Stimulated activated CD8-positive, alpha-beta memory T cell treated with anti-CD3 and anti-CD28 coated beads, Interleukin-15, amount 100 ng/mL, for 4 hours (primary cell): ENCODE results near the gene FKBP1B.
"Not testable (repeated sequence)": the region's sequence is repeated elsewhere in the genome, so short reads cannot be mapped to it uniquely, and the experiment has no call there.

ENCODE experiments used
- DNase-seq, 2 donors: peaks; one replicate each; pipeline ENCODE4 v3.0.0-alpha.2; 2020; ENCODE audit warnings: low read depth in 2 of 2

Gene FKBP1B

DNA sequence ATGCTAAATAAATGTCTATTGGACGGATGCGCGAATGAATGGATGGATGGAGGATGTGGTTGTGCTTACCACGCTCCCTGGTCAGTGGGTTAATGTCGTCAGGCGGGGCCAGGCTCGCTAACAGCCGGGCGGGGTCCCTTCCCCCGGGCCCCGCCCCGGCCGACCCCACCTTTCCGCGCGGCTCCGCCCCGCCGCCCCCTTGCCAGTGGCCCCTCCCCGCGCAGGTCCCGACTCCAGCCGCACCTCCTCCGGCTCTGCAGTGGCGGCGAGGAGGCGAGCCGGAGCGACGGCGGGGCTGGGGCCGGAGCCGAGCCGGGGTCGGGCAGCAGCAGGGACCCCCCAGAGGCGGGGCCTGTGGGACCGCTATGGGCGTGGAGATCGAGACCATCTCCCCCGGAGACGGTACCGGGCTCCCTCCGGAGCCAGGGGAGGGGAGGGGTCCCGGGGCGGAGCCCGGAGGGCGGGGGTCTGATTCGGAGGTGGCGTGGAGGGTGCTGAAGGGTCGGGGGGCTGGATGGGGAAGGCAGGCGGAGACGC, at the start of gene FKBP1B:
Gene FKBP1B (plus strand): TSS at position 257 of the 537 bp plus-strand sequence. CDS start 109 bp downstream, at position 366.
- DNase-seq = peak in 1 of 2 donors; percentile 26

DNA sequence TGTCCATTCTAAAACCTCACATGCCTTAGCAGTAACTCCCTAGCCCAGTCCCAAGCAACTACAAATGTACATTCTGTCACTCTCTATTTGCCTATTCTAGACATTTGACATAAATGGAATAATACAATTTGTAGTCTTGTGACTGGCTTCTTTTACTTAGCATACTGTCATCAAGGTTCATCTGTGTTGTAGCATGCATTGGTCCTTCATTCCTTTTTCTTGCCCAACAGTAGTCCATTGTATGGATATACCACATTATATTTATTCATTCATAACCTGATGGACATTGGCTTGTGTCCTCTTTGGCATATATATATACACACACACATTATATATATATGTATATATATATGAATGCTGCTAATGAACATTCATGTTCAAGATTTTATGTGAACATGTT, 41.8 kb upstream of the FKBP1B start:
- no peak for DNase-seq

DNA sequence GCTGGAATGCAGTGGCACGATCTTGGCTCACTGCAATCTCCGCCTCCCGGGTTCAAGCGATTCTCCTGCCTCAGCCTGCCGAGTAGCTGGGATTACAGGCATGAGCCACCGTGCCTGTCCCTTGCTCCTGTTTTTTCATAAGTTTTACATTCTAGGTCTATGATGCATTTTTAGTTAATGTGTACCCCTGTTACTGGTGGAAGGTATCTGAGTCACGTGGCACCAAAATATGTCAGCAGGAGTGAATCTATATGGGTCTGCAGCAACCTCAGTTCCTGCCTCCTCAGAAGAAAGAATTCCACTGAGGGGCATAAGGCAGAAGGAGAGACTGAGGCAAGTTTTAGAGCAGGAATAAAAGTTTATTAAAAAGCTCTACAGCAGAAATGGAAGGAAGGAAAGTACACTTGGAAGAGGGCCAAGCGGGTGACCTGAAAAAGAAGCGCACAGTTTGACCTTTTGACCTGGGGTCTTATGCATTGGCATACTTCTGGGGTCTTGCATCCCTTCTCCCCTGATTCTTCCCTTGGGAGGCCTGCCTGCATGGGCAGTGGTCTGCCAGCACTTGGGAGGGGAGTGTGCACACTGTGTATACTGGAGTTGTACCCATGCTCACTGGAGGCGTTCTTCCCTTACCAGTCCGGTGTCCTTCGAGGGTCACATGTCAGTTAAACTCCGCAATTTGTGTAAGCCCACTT, 40.7 kb upstream of the FKBP1B start:
- no peak for DNase-seq

DNA sequence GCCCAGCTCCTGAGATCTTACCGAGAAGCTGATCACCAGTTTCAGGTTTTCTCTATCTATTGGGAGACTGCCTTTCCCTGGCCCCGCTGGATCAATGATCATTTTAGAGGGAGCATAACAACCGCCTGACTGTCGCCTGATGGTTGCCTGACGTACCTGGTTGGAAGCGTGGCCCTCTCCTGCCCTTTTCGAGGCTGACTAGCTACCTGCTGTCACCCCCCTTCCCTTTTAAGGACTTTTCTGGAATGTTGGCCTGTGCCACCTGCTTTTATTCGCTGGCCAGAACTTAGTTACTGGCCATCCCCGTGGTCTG, 40.2 kb upstream of the FKBP1B start:
- DNase-seq = no peak

DNA sequence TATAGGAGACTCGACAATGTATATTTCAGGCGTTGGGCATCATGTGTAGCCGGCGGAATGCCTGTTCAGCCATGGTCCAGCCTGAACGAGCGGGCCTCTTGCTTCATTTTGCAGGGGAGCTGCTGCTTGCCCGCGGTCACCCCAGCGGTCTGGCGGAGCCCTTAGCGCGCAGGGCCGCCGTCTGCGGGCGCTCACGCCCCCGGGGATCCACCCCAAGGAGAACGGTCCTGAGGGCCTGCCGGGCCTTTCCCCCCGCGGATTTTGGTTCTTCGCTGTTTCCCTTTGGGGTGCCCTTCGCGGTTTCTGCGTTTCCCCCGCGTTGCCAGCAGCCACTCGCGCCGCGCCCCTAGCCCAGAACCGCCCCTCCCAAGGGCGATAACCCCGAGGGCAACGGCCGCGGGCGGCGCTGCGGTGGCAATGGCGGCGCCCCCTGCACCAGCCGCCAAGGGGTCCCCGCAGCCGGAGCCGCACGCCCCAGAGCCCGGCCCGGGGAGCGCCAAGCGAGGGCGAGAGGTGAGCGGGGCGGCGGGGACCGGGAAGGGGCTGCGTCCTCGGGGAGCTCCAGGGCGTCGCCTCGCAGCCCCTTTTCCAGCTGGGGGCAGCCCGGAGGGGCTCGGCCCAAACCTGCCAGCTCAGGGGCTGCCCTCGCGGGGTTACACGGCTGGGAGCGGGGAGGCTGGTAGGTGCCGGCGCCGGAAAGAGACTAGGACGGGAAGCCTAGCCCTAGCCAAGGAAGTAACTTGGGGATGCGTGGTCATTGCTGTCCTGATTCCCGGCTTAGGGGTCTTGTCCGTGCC, 39.7 kb upstream of the FKBP1B start, which contains the start of gene MFSD2B:
Gene MFSD2B (plus strand): TSS at position 406 of the 797 bp plus-strand sequence. CDS start 12 bp downstream, at position 418.
- DNase-seq = no peak

DNA sequence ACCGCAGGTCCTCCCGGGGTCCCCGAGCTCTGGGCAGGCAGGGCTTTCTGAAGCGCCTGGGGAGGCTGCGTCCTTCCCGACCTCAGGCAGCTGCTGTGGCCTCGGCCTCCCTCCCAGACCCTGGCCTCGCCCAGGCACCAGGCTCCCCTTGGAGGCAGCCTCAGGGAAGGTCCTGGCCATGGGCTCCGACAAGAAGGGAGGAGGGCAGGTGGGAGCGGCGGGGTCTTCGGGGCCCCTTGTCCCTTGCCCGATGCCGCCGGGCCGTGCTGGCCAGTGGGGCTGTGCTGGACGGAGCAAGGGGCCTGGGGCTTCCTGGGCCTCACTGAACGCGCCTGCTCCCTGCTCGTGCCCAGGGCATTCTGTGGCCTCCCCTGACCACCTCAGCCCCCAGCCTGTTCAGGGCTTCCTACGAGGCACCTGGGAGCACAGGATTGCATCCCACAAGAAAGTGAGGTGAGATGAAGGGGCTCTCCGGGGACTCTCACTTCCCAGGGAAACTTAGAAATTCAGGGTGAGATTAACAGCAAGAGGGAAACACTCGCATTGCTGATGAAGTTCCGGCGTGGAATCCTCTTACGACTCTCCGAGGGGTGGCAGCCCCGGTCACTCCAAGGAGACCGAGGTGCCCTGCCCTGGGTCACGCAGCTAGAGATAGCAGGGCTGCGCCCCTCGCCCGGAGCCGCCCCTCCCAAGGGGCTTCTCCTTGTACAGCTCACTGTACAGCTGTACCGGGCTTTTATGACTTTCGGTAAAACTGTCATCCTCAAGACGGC, 38.9 kb upstream of the FKBP1B start:
- no peak for DNase-seq

DNA sequence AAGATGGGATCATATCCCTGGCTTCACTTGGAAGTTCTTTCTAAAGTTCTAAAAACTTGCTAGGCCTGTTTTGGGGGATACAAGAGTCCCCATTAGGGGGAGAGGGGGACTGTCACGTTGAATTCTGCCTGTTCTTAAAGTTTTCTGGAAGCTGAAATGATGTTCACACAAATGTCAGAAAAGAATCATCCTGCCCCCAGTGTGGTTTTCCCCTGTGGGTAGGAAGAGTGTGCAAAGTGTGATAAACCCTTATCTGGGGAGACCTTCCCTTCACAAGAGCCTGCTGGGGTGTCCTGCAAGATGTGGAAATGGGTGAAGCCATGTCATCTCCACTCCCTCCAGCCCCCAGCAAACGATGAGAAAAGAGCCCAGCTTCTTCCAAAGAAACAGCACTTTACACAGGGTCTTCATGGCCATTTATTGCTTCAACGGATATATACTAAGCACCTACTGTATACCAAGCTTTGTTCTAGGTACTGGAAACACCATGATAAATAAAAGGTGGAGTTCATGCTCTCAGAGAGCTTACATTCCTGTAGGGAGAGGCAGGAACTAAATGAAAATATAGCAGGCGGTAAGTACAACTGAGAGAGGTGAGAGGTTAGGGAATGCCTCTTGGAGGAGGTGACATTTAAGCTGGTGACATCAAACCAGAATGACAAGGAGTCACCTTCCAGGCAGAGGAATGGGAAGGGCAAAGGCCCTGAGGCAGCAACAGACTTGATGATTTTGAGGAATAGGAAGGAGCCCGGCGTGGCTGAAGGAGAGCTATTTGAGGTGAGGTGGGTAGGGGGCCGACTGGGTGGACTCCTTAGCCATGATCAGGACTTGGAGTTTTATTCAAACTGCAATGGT, 38.1 kb upstream of the FKBP1B start:
- DNase-seq = no peak

DNA sequence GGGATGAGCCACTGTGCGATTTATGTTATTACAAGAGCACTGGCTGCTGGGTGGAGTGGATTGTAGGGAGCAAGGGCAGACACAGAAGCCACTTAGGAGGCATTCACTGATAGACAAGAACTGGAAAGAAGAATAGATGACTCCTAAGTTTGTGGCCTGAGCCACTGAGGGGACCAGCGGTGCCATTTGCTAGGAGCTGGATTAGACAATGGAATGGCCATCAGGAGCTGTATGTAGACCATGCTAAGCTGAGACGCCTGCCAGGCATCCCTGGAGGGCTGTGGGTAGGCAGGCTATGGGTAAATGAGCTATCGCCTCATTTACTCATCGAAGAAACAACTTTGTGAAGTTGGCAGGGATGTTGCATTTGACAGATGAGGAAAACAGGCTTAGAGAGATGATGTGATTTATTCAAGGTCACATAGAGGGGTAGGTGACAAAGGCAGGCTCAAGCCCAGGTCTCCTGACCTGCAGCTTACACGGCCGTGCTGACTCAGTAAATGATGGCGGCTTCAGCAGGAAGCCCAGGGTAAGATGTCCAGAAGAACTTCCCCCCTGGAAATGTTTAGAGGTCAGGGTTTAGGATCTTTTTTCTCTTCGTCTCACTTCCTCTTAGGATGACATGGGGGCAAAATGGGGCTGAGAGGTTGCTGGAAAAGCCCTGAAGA, 36.9 kb upstream of the FKBP1B start:
- DNase-seq = no peak

DNA sequence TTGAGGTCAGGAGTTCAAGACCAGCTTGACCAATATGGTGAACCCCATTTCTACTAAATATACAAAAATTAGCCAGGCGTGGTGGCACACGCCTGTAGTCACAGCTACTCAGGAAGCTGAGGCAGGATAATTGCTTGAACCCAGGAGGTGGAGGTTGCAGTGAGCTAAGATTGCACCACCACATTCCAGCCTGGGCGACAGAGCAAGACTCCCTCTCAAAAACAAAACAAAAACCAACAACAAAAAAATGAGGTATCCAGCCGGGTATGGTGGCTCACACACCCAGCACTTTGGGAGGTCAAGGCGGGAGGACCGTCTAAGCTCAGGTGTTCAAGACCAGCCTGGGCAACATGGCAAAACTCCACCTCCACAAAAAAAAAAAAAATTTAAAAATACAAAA, 34.6 kb upstream of the FKBP1B start:
- DNase-seq = not testable (repeated sequence)

DNA sequence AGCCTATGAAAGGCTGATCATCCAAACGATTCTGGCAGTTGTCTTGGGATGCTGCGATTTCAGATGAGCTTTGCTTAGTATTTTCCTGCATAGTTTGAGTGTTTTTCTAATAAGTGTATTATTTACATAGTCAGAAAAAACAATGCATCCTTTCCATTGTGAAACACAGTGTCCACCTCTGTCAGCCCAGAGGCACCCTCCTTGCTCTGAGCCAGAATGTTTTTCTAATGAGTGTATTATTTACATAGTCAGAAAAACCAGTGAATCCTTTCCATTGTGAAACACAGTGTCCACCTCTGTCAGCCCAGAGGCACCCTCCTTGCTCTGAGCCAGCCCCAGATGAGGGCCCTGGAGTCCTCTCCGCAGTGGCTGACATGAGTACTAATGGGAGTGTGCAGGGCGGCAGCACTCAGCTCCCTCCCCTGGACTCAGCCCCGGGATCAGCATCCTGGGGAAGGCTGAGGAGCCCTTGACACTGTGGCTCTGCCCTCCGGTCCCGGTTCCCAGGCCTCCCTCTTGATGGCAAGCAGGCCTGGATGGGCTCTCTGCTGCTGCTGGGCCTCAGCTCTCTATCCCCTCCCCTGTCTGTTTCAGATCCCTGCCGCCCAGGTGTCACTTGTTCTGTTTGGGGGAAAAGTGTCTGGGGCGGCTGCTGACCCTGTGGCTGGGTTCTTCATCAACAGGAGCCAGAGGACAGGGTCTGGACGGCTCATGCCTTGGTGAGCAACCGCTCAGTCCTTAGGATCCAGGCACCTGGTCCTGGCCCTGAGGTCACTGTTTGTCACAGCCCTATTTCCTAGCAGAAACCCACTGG, 33.8 kb upstream of the FKBP1B start:
- no peak for DNase-seq

DNA sequence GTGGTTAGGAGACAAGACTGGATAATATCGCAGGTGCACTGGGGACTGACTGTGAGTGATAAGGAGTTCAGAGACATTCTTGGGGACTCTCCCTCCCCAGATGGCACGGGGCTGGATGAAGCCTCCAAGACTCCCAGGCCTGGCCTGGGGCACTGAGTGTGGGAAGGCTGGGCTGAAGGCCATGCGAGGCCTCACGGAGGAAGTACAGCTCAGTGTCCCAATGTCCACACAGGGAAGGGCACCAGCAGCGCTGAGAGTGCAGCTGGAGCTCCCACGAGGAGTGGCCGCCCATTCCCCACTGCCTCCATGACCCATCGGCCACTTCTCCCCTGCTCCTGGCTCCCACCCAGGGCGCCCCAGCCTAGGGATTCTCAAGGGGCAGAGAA, 33.2 kb upstream of the FKBP1B start:
- DNase-seq = no peak

DNA sequence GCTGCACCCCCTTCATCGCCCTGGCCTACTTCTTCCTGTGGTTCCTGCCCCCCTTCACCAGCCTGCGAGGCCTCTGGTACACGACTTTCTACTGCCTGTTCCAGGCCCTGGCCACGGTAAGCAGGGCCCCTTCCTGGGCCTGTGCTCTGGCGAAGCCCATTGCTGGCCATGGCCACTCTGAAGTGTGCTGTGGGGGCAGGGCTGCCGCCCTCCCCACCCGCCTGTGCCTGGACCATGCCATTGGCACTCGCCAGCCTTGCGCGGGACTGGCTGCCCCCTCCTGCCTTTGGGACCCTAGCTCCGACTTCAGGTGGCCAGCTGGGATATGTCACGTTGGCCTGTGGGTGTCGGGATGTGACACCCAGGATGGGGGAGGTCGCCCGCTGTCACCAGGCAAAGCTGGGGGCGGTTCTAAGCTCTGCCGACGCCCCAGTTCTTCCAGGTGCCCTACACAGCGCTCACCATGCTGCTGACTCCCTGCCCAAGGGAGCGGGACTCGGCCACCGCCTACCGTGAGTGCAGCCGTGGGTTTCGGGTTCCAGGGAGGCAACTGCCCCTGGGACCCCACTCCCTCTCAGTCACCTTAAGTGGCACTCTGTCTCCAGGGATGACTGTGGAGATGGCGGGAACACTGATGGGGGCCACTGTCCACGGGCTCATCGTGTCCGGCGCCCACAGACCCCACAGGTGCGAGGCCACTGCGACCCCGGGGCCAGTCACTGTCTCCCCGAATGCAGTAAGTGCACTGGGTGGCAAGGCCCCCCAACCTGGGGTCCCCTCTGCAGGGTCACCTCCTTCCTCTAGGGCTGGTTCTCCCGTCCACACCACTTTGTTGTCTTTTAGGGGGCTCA, 32.5 kb upstream of the FKBP1B start:
- DNase-seq = no peak

DNA sequence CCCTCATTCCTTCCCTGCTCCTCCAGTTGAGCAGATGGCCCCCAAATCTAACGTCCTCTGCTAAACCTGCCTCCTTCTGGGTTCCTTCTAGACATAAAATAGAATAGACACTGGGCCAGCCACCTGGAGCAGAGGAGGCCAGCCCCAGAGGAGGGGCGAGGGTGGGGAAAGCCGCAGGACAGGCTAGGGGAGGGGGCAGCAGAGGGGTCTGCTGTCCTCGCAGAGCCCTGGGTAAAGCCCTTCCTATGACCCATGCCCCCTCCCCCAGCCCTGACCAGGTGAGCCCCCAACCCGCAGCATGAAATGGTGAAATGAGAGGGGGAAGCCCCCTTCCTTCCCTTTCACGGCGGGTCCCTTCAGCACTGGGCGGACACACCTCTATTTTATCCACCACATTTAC, 31.8 kb upstream of the FKBP1B start:
- no peak for DNase-seq

DNA sequence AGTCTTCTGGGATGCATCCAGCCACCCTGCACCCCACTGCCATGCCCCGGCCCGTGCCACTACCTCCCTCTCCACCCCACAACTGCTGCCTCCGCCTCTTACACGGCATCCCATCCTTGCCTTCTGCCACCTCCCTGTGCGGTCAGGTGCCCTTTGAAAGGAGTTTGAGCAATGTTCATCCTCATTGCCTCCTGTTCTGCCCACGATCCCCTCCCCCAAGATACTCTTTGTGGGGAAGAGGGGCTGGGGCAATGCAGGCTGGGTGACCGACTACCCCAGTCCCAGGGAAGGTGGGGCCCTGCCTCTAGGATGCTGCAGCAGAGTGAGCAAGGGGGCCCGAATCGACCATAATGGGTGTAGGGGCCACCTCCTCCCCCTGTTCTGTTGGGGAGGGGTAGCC, 31.3 kb upstream of the FKBP1B start:
- no peak for DNase-seq

DNA sequence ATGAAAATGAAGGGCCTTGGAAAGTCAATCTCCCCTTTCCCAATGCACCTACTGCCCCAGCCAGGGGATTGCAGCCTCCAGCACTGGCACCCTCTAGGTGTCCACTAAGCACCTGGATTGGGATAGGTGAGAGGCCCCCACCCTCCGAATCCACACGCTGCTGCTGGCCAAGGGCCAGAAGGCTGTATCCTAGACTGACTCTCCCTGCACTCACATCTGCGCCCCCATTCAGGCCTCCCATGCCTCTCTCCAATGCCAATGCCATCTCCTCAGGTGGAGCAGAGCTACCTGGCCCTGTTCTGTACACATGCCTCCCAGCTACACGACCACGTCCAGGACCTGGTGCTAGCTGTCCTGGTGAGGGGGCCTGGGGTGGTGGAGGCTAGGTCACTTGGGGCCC, 29.8 kb upstream of the FKBP1B start:
- DNase-seq = no peak

DNA sequence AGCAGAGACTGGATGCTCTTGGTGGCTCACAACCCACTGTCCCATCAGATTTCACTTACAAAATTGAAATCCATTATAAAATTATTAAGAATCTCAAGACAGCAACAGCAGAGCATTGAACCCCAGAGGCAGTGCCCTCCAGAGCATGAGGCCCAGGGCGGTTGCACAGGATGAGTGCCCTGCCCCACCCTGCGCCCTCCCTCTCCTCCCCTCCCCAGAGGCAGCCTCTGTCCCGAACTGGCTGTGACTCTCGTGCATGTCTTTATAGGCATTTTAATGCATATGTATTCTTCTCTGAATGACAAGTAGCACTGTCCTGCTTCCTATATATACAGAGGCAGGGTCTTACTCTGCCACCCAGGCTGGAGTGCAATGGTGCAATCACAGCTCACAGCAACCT, 29.3 kb upstream of the FKBP1B start:
- DNase-seq = no peak

DNA sequence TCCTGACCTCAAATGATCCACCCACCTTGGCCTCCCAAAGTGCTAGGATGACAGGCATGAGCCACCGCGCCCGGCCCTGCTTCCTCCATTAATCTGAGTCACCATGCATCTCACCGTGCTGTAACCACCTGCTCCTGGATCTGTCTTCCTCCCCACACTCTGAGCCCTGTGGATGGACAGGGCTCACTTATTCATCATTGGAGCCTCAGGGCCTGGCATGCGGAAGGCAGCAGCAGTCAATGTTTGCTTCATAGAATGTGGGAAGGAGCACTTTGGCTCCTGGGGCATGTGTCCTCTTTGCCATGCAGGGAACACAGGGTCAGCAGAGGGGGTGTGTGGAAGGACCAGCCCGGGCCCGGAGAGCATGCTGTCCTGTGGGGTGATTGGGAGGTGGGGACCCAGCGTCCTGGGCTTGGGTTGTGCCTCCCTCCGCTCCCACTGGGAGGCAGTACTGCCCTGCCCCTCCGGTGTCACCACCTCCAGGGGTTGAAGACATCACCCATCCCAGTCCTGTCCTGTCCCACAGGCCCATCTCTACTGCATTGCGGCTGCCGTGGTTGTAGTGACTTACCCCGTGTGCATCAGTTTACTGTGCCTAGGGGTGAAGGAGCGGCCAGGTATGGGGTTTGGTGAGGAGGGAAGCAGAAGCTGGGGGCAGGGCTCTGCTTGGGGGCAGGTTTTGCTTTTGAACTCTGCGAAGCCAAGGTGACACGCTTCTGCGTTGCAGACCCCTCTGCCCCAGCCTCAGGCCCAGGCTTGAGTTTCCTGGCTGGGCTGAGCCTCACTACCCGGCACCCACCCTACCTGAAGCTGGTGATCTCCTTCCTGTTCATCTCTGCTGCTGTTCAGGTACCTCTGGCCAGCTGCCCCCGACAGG, 28.2 kb upstream of the FKBP1B start:
- no peak for DNase-seq
